ENCODE results near the gene TERT.
A peak's percentile ranks its signal among the peaks of the same experiment; 100 is the strongest.
"Not testable (repeated sequence)": the region's sequence is repeated elsewhere in the genome, so short reads cannot be mapped to it uniquely, and the experiment has no call there.

Gene TERT

GRCh38 chr5:1235838-1236237 lies 59.0 kb downstream of the TERT start:
- no peak overlapping the region for H3K27ac Mint-ChIP-seq
- H3K36me3 Mint-ChIP-seq = peaks cover 2% of the 10 kb centered on the region
- H3K4me3 Mint-ChIP-seq = no peak overlapping the region
- DNase-seq = no peak
- H3K9me3 Mint-ChIP-seq = peaks cover 9% of the 10 kb centered on the region
- CTCF ChIA-PET = no interaction called here
- H3K4me1 Mint-ChIP-seq = no peaks in the 10 kb centered on the region
- peaks cover 18% of the 10 kb centered on the region for H3K27me3 Mint-ChIP-seq

GRCh38 chr5:1235379-1235778 lies 59.5 kb downstream of the TERT start:
- Mint-ChIP-seq H3K9me3 (peaks cover 9% of the 10 kb centered on the region), H3K4me1 (peaks cover 2% of the 10 kb centered on the region), H3K36me3 (peaks cover 2% of the 10 kb centered on the region), H3K27ac (no peak overlapping the region), H3K27me3 (peaks cover 22% of the 10 kb centered on the region), H3K4me3 (no peak overlapping the region)
- DNase-seq = no peak
- CTCF ChIA-PET = interaction anchor here (0.8 kb wide), 1 partner anchor 68 kb away, joined by 4 read pairs; no protein-coding TSS in a partner anchor

- peaks cover 9% of the 10 kb centered on the region for H3K9me3 Mint-ChIP-seq
- no peak for DNase-seq
- H3K4me3 Mint-ChIP-seq = no peak overlapping the region
- CTCF ChIA-PET = no interaction called here
- peaks cover 28% of the 10 kb centered on the region for H3K4me1 Mint-ChIP-seq
- H3K27ac Mint-ChIP-seq = no peak overlapping the region
- peaks cover 2% of the 10 kb centered on the region for H3K36me3 Mint-ChIP-seq
- peaks cover 48% of the 10 kb centered on the region for H3K27me3 Mint-ChIP-seq
Observed at GRCh38 chr5:1232780-1233179, 62.1 kb downstream of the TERT start.

GRCh38 chr5:1231354-1231905 lies 63.4 kb downstream of the TERT start:
- no peak overlapping the region for H3K27ac Mint-ChIP-seq
- DNase-seq = no peak
- peaks cover 31% of the 10 kb centered on the region for H3K4me1 Mint-ChIP-seq
- no peak overlapping the region for H3K4me3 Mint-ChIP-seq
- H3K27me3 Mint-ChIP-seq = peaks cover 53% of the 10 kb centered on the region
- peaks cover 9% of the 10 kb centered on the region for H3K9me3 Mint-ChIP-seq
- H3K36me3 Mint-ChIP-seq = peaks cover 2% of the 10 kb centered on the region
- CTCF ChIA-PET = no interaction called here

- no peaks in the 10 kb centered on the region for H3K36me3 Mint-ChIP-seq
Observed at GRCh38 chr5:1230551-1230950, 64.3 kb downstream of the TERT start.

GRCh38 chr5:1229822-1230221 lies 65.0 kb downstream of the TERT start:
- CTCF ChIA-PET = no interaction called here
- peaks cover 31% of the 10 kb centered on the region for H3K4me1 Mint-ChIP-seq
- peaks cover 55% of the 10 kb centered on the region for H3K27me3 Mint-ChIP-seq
- H3K9me3 Mint-ChIP-seq = no peaks in the 10 kb centered on the region
- no peak overlapping the region for H3K4me3 Mint-ChIP-seq
- DNase-seq = no peak
- H3K27ac Mint-ChIP-seq = no peak overlapping the region
- no peaks in the 10 kb centered on the region for H3K36me3 Mint-ChIP-seq

More at GRCh38 chr5:1230551-1230950, 64.3 kb downstream of the TERT start:
- Mint-ChIP-seq H3K4me3 (no peak overlapping the region), H3K9me3 (peaks cover 1% of the 10 kb centered on the region), H3K27me3 (peaks cover 59% of the 10 kb centered on the region), H3K27ac (no peak overlapping the region), H3K4me1 (peaks cover 31% of the 10 kb centered on the region)
- CTCF ChIA-PET = no interaction called here
- no peak for DNase-seq

GRCh38 chr5:1229023-1229422 lies 65.8 kb downstream of the TERT start:
- Mint-ChIP-seq H3K27me3 (peaks cover 56% of the 10 kb centered on the region), H3K4me1 (peaks cover 31% of the 10 kb centered on the region), H3K4me3 (peak overlapping the region; percentile 1)
- CTCF ChIA-PET, H3K9me3 Mint-ChIP-seq, H3K36me3 Mint-ChIP-seq, H3K27ac Mint-ChIP-seq: not testable (repeated sequence)
- DNase-seq = peak; percentile 48

- Mint-ChIP-seq H3K4me1 (peaks cover 31% of the 10 kb centered on the region), H3K9me3 (no peaks in the 10 kb centered on the region), H3K36me3 (no peaks in the 10 kb centered on the region), H3K27ac (no peak overlapping the region), H3K4me3 (no peak overlapping the region), H3K27me3 (peaks cover 56% of the 10 kb centered on the region)
- CTCF ChIA-PET = no interaction called here
- DNase-seq = no peak
Observed at GRCh38 chr5:1228120-1228519, 66.7 kb downstream of the TERT start.

GRCh38 chr5:1227667-1228066 lies 67.2 kb downstream of the TERT start:
- CTCF ChIA-PET = no interaction called here
- peaks cover 31% of the 10 kb centered on the region for H3K4me1 Mint-ChIP-seq
- no peak for DNase-seq
- H3K9me3 Mint-ChIP-seq = no peaks in the 10 kb centered on the region
- H3K4me3 Mint-ChIP-seq = no peak overlapping the region
- H3K36me3 Mint-ChIP-seq = no peaks in the 10 kb centered on the region
- no peak overlapping the region for H3K27ac Mint-ChIP-seq
- H3K27me3 Mint-ChIP-seq = peaks cover 56% of the 10 kb centered on the region

GRCh38 chr5:1226839-1227581 lies 67.9 kb downstream of the TERT start:
- H3K4me1 Mint-ChIP-seq = peaks cover 31% of the 10 kb centered on the region
- H3K9me3 Mint-ChIP-seq = peaks cover 6% of the 10 kb centered on the region
- CTCF ChIA-PET = no interaction called here

GRCh38 chr5:1226231-1226630 lies 68.6 kb downstream of the TERT start:
- peaks cover 54% of the 10 kb centered on the region for H3K27me3 Mint-ChIP-seq
- no peak overlapping the region for H3K4me3 Mint-ChIP-seq
- CTCF ChIA-PET = no interaction called here
- peaks cover 11% of the 10 kb centered on the region for H3K9me3 Mint-ChIP-seq
- no peak overlapping the region for H3K27ac Mint-ChIP-seq
- no peaks in the 10 kb centered on the region for H3K36me3 Mint-ChIP-seq
- no peak for DNase-seq
- peaks cover 31% of the 10 kb centered on the region for H3K4me1 Mint-ChIP-seq

More at GRCh38 chr5:1226839-1227581, 67.9 kb downstream of the TERT start:
- H3K36me3 Mint-ChIP-seq = no peaks in the 10 kb centered on the region
- H3K4me3 Mint-ChIP-seq = no peak overlapping the region
- no peak for DNase-seq
- H3K27me3 Mint-ChIP-seq = peaks cover 56% of the 10 kb centered on the region
- no peak overlapping the region for H3K27ac Mint-ChIP-seq

GRCh38 chr5:1225081-1225480 lies 69.8 kb downstream of the TERT start, which contains the start of gene SLC6A18:
SLC6A18 (plus strand) TSS chr5:1225381; CDS start chr5:1225478, 97 bp downstream.
- CTCF ChIA-PET = no interaction called here
- H3K27ac Mint-ChIP-seq = no peak within 1 kb of the TSS

GRCh38 chr5:1224631-1225030 lies 70.2 kb downstream of the TERT start:
- peaks cover 22% of the 10 kb centered on the region for H3K4me1 Mint-ChIP-seq
- DNase-seq = no peak
- peaks cover 46% of the 10 kb centered on the region for H3K27me3 Mint-ChIP-seq
- H3K27ac Mint-ChIP-seq = no peak overlapping the region
- H3K4me3 Mint-ChIP-seq = no peak overlapping the region
- no peaks in the 10 kb centered on the region for H3K36me3 Mint-ChIP-seq
- CTCF ChIA-PET = interaction anchor here (0.6 kb wide), 1 partner anchor 255 kb away, joined by 3 read pairs; no protein-coding TSS in a partner anchor
- H3K9me3 Mint-ChIP-seq = peaks cover 11% of the 10 kb centered on the region

More at GRCh38 chr5:1225081-1225480, 69.8 kb downstream of the TERT start, which contains the start of gene SLC6A18:
- H3K4me1 Mint-ChIP-seq = peaks cover 26% of the 10 kb centered on the region
- peaks cover 11% of the 10 kb centered on the region for H3K9me3 Mint-ChIP-seq
- H3K4me3 Mint-ChIP-seq = no peak within 1 kb of the TSS
- H3K36me3 Mint-ChIP-seq = no peaks in the 10 kb centered on the region
- H3K27me3 Mint-ChIP-seq = peaks cover 48% of the 10 kb centered on the region
- no peak for DNase-seq

- CTCF ChIA-PET = no interaction called here
- peaks cover 41% of the 10 kb centered on the region for H3K27me3 Mint-ChIP-seq
- DNase-seq = no peak
- H3K9me3 Mint-ChIP-seq = peaks cover 11% of the 10 kb centered on the region
- no peak overlapping the region for H3K27ac Mint-ChIP-seq
- H3K4me3 Mint-ChIP-seq = no peak overlapping the region
- peaks cover 8% of the 10 kb centered on the region for H3K4me1 Mint-ChIP-seq
- H3K36me3 Mint-ChIP-seq = no peaks in the 10 kb centered on the region
Observed at GRCh38 chr5:1223278-1223670, 71.6 kb downstream of the TERT start.

GRCh38 chr5:1222621-1223277 lies 72.1 kb downstream of the TERT start:
- CTCF ChIA-PET = no interaction called here

More at GRCh38 chr5:1222621-1223277, 72.1 kb downstream of the TERT start:
- Mint-ChIP-seq H3K9me3 (peaks cover 11% of the 10 kb centered on the region), H3K27me3 (peaks cover 41% of the 10 kb centered on the region), H3K4me1 (peaks cover 5% of the 10 kb centered on the region), H3K27ac (no peak overlapping the region), H3K36me3 (no peaks in the 10 kb centered on the region), H3K4me3 (no peak overlapping the region)
- no peak for DNase-seq
